Measurements from ENCODE around the gene SSBP3.

DNA sequence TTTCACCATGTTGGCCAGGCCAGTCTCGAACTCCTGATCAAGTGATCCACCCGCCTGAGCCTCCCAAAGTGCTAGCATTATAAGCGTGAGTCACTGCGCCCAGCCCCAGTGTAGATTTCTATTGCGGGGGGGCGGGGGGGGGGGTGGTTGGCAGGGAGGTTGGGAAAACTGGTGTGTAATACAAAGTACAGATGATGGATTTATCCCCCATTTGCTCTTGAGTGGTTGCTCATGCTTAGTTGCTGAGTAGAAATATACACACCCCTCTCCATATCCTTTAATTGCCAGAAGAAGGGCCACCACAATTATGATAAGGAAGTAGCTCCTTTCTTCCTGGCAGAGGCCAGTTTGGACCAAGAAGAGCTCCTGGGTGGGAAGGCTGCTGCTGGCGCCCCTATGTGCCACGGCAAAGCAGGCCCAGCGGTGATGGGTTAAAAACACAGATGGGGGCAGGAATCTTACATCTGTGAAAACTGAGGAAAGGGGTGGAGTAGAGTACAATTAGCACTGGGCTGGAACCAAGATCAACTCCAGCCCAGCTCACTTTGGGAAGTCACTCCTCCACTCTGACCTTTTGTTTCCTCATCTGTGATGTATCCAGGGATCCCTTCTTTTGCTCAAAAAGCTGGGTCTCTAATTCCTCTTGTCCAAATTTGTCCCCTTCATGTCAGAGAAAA is 151.0 kb downstream of the SSBP3 start:
- TF ChIP-seq, protein P1, sequence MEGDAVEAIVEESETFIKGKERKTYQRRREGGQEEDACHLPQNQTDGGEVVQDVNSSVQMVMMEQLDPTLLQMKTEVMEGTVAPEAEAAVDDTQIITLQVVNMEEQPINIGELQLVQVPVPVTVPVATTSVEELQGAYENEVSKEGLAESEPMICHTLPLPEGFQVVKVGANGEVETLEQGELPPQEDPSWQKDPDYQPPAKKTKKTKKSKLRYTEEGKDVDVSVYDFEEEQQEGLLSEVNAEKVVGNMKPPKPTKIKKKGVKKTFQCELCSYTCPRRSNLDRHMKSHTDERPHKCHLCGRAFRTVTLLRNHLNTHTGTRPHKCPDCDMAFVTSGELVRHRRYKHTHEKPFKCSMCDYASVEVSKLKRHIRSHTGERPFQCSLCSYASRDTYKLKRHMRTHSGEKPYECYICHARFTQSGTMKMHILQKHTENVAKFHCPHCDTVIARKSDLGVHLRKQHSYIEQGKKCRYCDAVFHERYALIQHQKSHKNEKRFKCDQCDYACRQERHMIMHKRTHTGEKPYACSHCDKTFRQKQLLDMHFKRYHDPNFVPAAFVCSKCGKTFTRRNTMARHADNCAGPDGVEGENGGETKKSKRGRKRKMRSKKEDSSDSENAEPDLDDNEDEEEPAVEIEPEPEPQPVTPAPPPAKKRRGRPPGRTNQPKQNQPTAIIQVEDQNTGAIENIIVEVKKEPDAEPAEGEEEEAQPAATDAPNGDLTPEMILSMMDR (optimal IDR thresholded peaks at IDR 0.05 in 1 of 3, IDR thresholded peaks at IDR 0.05 in 1 of 3, conservative IDR thresholded peaks at IDR 0.05 in 1 of 3; ENCODE audit: extremely low read depth in 1 of 3, insufficient read depth in 2 of 3, low read length in 3 of 3), result no peak
- no peak for TF ChIP-seq EZH2 (IDR thresholded peaks at IDR 0.05; ENCODE audit: low read length)
